ENCODE results near the gene PSMG4. TPM values are rescaled to one million over a fixed set of nuclear protein-coding genes. Genes with fewer than 3 reads are reported as not detected.

PSMG4 gene
- total and polyA plus RNA-seq, 8 donors = 4.0 to 92.7 (median 27.4) TPM

DNA sequence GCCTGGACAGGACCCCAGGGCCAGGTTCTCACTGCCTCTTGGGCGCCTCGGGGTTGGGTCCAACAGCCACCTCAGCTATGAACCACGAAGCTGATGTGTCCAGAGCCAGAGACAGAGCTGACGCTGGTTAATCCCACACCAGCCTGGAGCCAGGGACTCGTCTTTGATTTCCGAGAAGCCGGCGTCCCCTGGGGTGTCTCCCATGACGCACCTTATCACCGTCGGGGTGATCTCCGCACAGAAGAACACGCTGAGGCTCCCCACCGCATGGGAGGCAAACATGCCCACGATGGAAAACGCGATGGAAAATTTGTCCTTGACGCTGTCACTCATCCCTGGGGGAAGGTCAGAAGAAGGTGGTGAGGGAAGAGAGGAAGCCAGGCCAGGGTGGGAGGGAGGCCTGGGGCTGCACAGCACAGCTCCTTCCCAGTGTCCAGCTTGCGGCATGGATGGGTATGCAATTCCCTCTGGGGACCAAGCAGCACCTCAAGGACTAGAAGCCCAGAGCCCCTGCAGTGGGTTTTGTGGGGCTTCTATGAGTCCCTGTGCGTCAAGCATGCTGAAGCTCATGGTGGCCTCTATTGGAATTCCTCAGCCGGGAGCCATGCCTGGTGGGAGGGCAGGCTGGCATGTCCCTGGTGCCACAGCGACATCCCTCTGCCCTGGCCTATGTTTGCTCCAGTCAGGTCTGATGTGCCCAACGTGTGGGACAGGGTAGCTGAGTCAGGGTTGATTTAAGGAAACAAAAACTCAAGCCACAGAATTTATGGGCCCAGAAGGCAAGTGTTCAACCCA is 25.1 kb downstream of the PSMG4 start:
- TF ChIP-seq EP300 (IDR thresholded peaks at IDR 0.05) (no peak), POLR2AphosphoS5 (IDR thresholded peaks at IDR 0.05) (no peak), POLR2A (IDR thresholded peaks at IDR 0.05) (no peak)
- TF ChIP-seq, protein P1, sequence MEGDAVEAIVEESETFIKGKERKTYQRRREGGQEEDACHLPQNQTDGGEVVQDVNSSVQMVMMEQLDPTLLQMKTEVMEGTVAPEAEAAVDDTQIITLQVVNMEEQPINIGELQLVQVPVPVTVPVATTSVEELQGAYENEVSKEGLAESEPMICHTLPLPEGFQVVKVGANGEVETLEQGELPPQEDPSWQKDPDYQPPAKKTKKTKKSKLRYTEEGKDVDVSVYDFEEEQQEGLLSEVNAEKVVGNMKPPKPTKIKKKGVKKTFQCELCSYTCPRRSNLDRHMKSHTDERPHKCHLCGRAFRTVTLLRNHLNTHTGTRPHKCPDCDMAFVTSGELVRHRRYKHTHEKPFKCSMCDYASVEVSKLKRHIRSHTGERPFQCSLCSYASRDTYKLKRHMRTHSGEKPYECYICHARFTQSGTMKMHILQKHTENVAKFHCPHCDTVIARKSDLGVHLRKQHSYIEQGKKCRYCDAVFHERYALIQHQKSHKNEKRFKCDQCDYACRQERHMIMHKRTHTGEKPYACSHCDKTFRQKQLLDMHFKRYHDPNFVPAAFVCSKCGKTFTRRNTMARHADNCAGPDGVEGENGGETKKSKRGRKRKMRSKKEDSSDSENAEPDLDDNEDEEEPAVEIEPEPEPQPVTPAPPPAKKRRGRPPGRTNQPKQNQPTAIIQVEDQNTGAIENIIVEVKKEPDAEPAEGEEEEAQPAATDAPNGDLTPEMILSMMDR (IDR thresholded peaks at IDR 0.05) = no peak
- no peak overlapping the region for H3K4me3 ChIP-seq
- H3K4me1 ChIP-seq = peaks cover 0 to 28% (median 13%) of the 10 kb centered on the region in 4 donors
- 85 to 92% (median 90%) methylated on average over 21 to 23 of the region's 23 CpGs for WGBS, 5 donors
- H3K27ac ChIP-seq = no peak overlapping the region
- no peak for DNase-seq
- intact Hi-C loops (cut with DNase I; ENCODE audit: low total_unique reads) = no loop called here
- no peaks in the 10 kb centered on the region for H3K9me3 ChIP-seq
- H3K36me3 ChIP-seq = peaks cover 11 to 77% (median 55%) of the 10 kb centered on the region in 4 donors
- H3K27me3 ChIP-seq = no peaks in the 10 kb centered on the region

DNA sequence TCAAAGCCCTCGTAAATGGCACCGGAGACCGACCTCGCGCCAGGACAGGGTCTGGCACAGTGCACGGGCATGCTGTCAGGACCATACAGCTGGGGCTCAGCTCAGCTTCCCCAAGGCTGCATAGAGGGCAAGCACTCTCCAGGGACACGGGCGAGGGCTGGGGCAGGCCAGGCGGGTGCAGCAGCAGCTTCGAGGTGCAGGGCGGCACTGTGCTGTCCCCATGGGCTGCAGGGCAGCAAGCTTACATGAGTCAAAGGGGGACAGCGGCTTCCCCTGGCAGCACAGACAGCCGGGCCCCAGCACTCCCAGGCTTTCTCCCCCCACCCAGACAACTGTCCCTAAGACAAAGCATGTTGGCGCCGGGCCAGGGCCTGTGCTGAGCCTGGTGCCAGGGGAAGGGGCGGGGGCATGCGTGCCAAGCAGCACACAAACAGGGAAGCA is 25.7 kb downstream of the PSMG4 start:
- Histone ChIP-seq H3K4me3 (no peak overlapping the region), H3K9me3 (no peaks in the 10 kb centered on the region), H3K27me3 (no peaks in the 10 kb centered on the region), H3K27ac (no peak overlapping the region), H3K4me1 (peaks cover 0 to 28% (median 13%) of the 10 kb centered on the region in 4 donors), H3K36me3 (peaks cover 11 to 83% (median 55%) of the 10 kb centered on the region in 4 donors)
- intact Hi-C loops (cut with DNase I; ENCODE audit: low total_unique reads) = no loop called here
- WGBS, 5 donors = 74 to 84% (median 82%) methylated on average over 7 to 17 of the region's 17 CpGs
- TF ChIP-seq POLR2A (IDR thresholded peaks at IDR 0.05) (no peak), POLR2AphosphoS5 (IDR thresholded peaks at IDR 0.05) (no peak), EP300 (IDR thresholded peaks at IDR 0.05) (no peak)
- TF ChIP-seq, protein P1 (IDR thresholded peaks at IDR 0.05) = no peak
- DNase-seq = no peak

DNA sequence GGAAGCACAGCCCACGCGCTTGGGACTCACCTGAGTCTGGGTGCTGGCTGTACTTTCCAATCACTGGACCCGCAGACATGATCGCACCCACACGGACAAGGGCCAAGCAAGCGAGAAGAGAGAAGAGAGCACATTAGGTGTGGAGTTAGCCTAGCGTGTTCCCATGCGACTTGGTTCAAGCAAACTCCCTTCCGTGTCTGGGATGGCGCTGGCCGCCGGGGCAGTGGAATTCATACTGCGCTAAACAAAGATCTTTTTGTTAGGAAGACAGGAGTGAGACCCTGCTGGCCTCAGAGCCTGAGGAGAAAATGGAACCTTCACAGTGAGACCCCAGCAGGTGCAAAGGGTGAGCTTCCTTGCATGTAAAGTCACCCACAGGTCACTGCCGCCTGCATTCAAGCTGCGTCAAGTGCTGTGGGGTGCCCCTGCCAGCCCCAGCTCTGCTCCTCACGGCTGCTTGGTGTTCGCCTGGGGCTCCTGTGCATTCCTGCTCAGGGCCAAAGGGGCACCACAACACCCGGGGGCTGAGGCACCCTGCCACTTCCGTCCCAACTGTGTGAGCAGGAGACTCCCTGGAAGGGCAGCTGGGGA is 26.4 kb downstream of the PSMG4 start:
- Histone ChIP-seq H3K4me3 (no peak overlapping the region), H3K4me1 (peaks cover 0 to 24% (median 11%) of the 10 kb centered on the region in 4 donors), H3K27ac (no peak overlapping the region), H3K36me3 (peaks cover 11 to 90% (median 55%) of the 10 kb centered on the region in 4 donors), H3K9me3 (no peaks in the 10 kb centered on the region), H3K27me3 (no peaks in the 10 kb centered on the region)
- WGBS, 5 donors = 90 to 94% (median 91%) methylated on average over 16 to 19 of the region's 19 CpGs
- intact Hi-C loops (cut with DNase I; ENCODE audit: low total_unique reads) = no loop called here
- TF ChIP-seq POLR2AphosphoS5 (IDR thresholded peaks at IDR 0.05) = no peak
- TF ChIP-seq POLR2A (IDR thresholded peaks at IDR 0.05) = no peak
- no peak for TF ChIP-seq EP300 (IDR thresholded peaks at IDR 0.05)
- TF ChIP-seq, protein P1 (IDR thresholded peaks at IDR 0.05) = no peak
- no peak for DNase-seq

DNA sequence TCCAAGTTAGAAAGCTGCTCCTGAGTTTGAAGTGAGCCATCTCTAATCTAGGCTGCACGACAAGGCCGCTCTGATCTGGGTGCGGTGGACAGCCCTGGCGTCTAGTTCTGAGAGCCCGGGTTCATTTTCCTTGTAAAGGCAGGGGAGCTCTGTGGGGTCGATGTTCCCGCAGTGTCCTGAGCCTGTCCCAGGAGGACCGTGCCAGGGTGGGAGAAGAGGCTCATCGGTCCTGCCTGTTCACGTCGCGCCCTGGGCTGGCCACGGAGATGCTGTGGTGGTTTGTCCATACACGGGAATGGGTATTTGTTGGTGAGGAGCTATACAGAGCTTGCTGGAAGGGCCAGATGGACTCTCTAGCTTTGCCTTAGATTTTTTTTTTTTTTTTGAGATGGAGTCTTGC is 27.0 kb downstream of the PSMG4 start:
- Histone ChIP-seq H3K4me1 (peaks cover 0 to 24% (median 11%) of the 10 kb centered on the region in 4 donors), H3K9me3 (no peaks in the 10 kb centered on the region), H3K4me3 (no peak overlapping the region), H3K27ac (no peak overlapping the region), H3K36me3 (peaks cover 11 to 95% (median 54%) of the 10 kb centered on the region in 4 donors), H3K27me3 (no peaks in the 10 kb centered on the region)
- intact Hi-C loops (cut with DNase I; ENCODE audit: low total_unique reads) = no loop called here
- 85 to 93% (median 86%) methylated on average over 14 of the region's 14 CpGs for WGBS, 5 donors
- TF ChIP-seq POLR2AphosphoS5 (IDR thresholded peaks at IDR 0.05) (no peak), EP300 (IDR thresholded peaks at IDR 0.05) (no peak), POLR2A (IDR thresholded peaks at IDR 0.05) (no peak)
- TF ChIP-seq, protein P1 (IDR thresholded peaks at IDR 0.05) = no peak
- no peak for DNase-seq

All from stomach (tissue), 9 donors.